CD4-positive, alpha-beta T cell treated with Interferon alpha-2 for 1 hour (primary cell): Measurements from ENCODE around the gene NOL4L.

Source experiments
- DNase-seq, 2 donors: peaks; one replicate each; pipeline ENCODE4 v3.0.0-alpha.2; 2020 to 2022

The NOL4L gene

GRCh38 chr20:32574296-32575226 is 10.6 kb downstream of the NOL4L start:
- DNase-seq: peak in 1 of 2 donors; percentile 39

GRCh38 chr20:32573167-32573851 is 11.8 kb downstream of the NOL4L start:
- no peak for DNase-seq

GRCh38 chr20:32572271-32572968 is 12.7 kb downstream of the NOL4L start:
- no peak for DNase-seq

GRCh38 chr20:32571566-32571965 is 13.6 kb downstream of the NOL4L start:
- DNase-seq: no peak

- no peak for DNase-seq
These were observed 14.5 kb downstream of the NOL4L start for GRCh38 chr20:32570401-32571190.

- DNase-seq: peak; percentile 12 to 34
These were observed 15.5 kb downstream of the NOL4L start for GRCh38 chr20:32569380-32570305.

GRCh38 chr20:32569018-32569379 is 16.1 kb downstream of the NOL4L start:
- no peak for DNase-seq

- DNase-seq: no peak
These were observed 17.6 kb downstream of the NOL4L start for GRCh38 chr20:32567384-32568178.

GRCh38 chr20:32566379-32567374 is 18.5 kb downstream of the NOL4L start:
- DNase-seq: no peak

- DNase-seq: no peak
These were observed 19.4 kb downstream of the NOL4L start for GRCh38 chr20:32565735-32566032.

GRCh38 chr20:32564921-32565734 is 20.0 kb downstream of the NOL4L start:
- DNase-seq: peak in 1 of 2 donors; percentile 35

- DNase-seq: no peak
These were observed 20.7 kb downstream of the NOL4L start for GRCh38 chr20:32564440-32564839.

GRCh38 chr20:32563311-32564272 is 21.5 kb downstream of the NOL4L start:
- DNase-seq: no peak

- no peak for DNase-seq
These were observed 22.6 kb downstream of the NOL4L start for GRCh38 chr20:32562495-32562911.

- no peak for DNase-seq
These were observed 23.9 kb downstream of the NOL4L start for GRCh38 chr20:32560989-32561830.

GRCh38 chr20:32560482-32560988 is 24.6 kb downstream of the NOL4L start:
- DNase-seq: no peak
